M059J (cell line): ENCODE measurements around the gene HK2. TPM values are rescaled to one million over a fixed set of nuclear protein-coding genes. Genes with fewer than 3 reads are reported as not detected.
A peak's percentile ranks its signal among the peaks of the same experiment; 100 is the strongest.
"Not testable (repeated sequence)": the region's sequence is repeated elsewhere in the genome, so short reads cannot be mapped to it uniquely, and the experiment has no call there.

Experiments used
- DNase-seq: peaks from one replicate; pipeline ENCODE4 v3.0.0-alpha.2; 2012; ENCODE audit warnings: low read depth
- total RNA-seq: library from RNA; depleted of rRNA; stranded (reverse); fragments of >200 nt; shearing (Covaris generic); gene quantifications from 2 replicates; pipeline ENCODE4 v1.2.3, GENCODE V29; 2014

HK2 gene
- total RNA-seq, 1 experiment from 2014 or later, result 23.1 TPM

- peak; percentile 69 for DNase-seq
Observed at GRCh38 chr2:74834792-74835755, 1.1 kb downstream of the HK2 start.

- peak; percentile 64 for DNase-seq
Observed at GRCh38 chr2:74835831-74836674, 2.1 kb downstream of the HK2 start.

- no peak for DNase-seq
Observed at GRCh38 chr2:74836675-74837401, 2.9 kb downstream of the HK2 start.

- DNase-seq, result no peak
Observed at GRCh38 chr2:74841641-74842040, 7.7 kb downstream of the HK2 start.

- peak; percentile 84 for DNase-seq
Observed at GRCh38 chr2:74843433-74843832, 9.5 kb downstream of the HK2 start.

GRCh38 chr2:74843899-74844298 is 10.0 kb downstream of the HK2 start:
- peak; percentile 94 for DNase-seq

- no peak for DNase-seq
Observed at GRCh38 chr2:74844752-74845151, 10.8 kb downstream of the HK2 start.

GRCh38 chr2:74845217-74845751 is 11.4 kb downstream of the HK2 start:
- peak; percentile 96 for DNase-seq

- peak; percentile 49 for DNase-seq
Observed at GRCh38 chr2:74845991-74846390, 12.1 kb downstream of the HK2 start.

- no peak for DNase-seq
Observed at GRCh38 chr2:74846481-74846880, 12.6 kb downstream of the HK2 start.

GRCh38 chr2:74847070-74847858 is 13.3 kb downstream of the HK2 start:
- DNase-seq, result no peak

GRCh38 chr2:74849228-74849892 is 15.4 kb downstream of the HK2 start:
- DNase-seq, result no peak

- DNase-seq, result no peak
Observed at GRCh38 chr2:74850496-74851190, 16.7 kb downstream of the HK2 start.

- DNase-seq, result peak; percentile 91
Observed at GRCh38 chr2:74851191-74851566, 17.3 kb downstream of the HK2 start.

- not testable (repeated sequence) for DNase-seq
Observed at GRCh38 chr2:74853360-74853759, 19.4 kb downstream of the HK2 start.

GRCh38 chr2:74854401-74854800 is 20.5 kb downstream of the HK2 start:
- no peak for DNase-seq

GRCh38 chr2:74855114-74855707 is 21.3 kb downstream of the HK2 start:
- DNase-seq, result not testable (repeated sequence)

GRCh38 chr2:74856004-74856578 is 22.2 kb downstream of the HK2 start:
- DNase-seq, result no peak

GRCh38 chr2:74856599-74856998 is 22.7 kb downstream of the HK2 start:
- no peak for DNase-seq
